NCI-H748 (cell line): Measurements from ENCODE around the gene MYLK2.
"Not testable (repeated sequence)": the region's sequence is repeated elsewhere in the genome, so short reads cannot be mapped to it uniquely, and the experiment has no call there.

Experiments
- DNase-seq: peaks from one replicate; lab custom pipeline; 2025; ENCODE audit not compliant: unreplicated experiment; lab: John Stamatoyannopoulos, UW

Gene MYLK2

DNA sequence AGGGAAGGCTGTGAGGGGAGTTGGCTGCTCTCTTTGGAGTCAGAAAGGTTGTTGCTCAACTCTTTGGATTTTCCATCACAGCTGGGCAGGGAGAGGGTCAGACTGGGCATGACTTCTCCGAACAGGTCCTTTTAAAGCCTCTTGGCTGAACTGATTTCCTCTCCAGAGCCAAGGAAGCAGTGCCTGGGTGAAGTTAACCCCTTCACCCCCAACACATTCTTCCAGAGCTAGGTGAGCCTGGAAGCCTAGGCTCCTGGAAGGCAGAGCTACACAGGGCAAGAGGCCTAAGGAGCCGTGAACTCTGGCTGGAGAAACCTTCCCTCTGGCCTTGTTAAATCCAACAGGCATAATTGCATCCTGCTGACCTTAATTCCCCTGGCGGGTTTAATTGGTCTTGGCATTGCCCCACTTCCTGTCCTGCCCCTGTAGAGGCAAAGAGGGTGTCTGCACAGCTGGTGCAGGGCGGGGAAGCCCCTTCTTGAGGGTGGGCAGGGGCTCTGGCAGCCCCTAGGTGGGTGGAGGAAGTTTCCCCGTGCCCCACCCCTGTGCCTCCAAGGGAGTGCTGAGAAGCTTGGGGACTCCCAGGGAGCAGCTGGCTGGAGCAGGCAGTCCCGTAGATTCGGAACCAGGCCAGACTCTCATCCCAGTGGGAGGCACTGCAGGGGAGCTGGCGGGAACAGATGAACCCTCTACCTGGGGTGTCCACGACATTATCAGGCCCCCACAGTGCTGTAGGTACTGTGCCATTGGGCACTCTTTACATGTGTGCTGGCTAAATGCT lies 3.6 kb upstream of the MYLK2 start:
- peak; percentile 15 for DNase-seq

DNA sequence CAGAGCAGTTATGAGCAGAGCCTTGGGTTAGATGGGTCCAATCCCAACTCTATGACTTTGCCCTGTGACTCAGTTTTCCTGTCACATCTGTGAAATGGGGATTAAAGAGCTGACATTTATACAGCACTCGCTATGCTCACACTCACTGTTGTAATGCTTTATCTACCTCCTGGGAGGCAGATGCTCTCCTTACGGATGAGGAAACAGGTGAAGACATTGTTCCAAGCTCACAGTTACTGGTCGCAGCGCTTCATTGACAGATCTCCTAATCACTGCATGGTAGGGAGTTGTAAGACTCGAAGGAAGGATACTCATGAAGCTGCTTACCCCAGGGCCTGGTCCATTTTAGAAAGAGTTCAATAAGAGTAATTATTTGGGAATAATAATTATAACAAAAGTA lies 2.9 kb upstream of the MYLK2 start:
- DNase-seq: no peak

DNA sequence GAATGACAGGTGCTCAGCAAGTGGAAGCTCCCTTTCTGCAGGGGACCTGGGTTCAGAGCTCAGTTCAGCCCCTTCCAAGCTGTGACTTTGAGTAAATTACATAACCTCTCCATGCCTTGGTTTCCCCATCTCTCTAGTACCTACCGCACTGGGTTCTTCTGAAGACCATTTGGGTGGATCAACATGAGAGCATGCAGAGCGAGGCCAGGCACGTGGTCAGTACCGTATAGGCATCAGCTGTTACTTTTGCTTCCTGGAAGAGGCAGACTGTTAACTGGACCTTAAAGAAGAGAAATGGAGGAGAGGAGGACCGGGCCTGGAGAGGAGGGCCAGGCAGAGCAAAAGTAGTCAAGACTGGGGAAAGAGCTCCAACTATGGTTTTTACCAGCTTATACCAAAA lies 1.7 kb upstream of the MYLK2 start:
- DNase-seq: no peak

DNA sequence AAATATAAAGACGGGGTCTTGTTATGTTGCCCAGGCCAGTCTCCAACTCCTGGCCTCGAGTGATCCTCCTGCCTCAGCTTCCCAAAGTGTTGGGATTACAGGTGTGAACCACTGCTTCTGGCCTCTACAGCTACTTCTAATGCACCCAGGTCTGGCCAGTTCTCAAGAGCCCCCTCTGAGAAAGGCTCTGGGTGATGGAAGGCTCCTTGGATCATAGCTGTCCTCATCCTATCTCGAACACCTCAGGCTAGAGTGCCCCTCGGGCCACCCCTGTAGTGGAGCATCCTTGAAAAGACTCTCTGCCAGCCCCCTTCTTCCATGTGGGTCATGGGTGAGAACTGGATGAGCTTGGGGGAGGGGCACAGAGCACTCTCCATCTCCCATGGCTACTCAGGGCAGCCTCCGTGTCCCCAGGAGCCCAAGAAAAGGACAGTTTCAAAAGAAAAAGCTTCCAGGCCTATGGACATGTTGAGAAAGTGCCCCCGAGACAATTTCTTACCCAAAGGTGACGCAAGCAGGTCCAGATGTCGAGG lies 714 bp upstream of the MYLK2 start:
- DNase-seq: no peak

- DNase-seq: no peak
Observed at GRCh38 chr20:31820228-31820627, 1.1 kb downstream of the MYLK2 start.

- no peak for DNase-seq
Observed at GRCh38 chr20:31821427-31821826, 2.3 kb downstream of the MYLK2 start.

DNA sequence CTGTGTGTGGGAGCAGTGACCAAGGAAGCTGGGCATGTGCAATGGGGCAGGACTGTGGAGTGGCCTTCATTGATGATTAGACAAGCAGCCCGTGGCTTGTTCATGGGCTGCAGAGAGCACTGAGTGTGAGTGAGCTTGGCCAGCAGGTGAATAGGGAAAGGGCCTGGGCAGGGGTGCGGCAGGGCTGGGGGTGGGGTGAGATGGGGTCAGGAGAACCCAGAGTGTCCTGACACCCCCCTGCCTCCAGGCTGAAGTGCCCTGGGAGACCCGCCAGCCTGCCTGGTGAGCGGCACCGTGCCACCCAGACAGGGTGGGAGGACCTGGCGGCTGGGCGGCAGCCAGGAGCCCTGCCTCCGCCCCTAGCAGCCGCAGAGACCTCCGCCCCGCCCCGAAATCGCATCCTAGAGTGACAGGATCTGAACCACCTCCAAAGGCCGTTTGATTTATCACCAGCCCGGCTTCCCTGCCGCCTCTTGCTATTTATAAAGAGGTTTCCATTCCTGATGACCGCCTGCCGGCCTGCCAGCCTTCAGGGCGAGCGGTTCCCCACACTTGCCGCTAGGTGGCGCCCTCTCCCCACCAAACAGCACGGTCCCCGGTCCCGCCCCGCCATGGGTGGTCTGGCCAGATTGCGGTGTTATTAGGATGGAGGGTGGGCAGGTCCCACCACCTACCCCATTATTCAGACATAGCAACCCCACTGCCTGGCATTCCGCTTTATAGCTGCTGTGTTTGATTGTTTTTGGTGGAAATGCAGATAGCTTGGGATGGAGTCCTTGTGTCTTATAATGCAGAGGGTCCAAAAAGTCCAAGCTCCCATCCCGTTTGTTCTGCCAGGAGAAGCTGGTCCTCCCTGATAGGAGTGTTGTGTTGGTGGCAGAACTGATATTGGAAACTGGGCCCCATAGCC lies 3.5 kb downstream of the MYLK2 start:
- peak; percentile 82 for DNase-seq

DNA sequence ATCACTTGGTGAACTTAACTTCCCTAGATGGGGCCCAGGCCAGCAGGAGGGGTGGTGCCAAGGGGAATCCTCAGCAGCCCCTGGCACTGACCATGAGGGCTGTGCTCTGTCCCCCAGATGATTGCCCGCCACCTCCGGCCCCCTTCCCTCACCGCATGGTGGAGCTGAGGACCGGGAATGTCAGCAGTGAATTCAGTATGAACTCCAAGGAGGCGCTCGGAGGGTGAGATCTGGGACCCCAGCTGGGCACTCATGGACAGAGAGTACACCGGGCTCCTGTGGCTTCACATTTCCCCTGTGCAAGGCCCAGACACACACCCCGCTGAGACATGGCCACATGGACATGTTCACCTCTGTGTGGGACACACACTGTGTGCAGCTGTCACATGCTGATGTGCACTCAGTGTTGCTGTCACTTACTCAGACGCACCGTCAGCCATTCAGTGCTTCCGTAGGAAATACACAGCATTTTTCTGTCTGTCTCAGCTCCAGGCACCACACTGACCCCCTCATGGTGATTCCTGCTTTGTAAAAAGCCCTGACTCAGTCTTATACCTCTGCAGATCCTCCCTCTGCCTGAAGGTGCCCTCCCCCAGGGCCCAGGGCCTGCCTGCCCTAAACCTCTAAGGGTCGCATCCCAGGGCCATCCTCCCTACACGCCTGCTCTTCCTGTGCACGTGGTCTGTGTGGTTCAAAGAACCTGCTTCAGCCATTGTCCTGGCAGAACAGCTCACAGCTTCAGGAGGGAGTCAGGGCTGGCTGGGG lies 4.4 kb downstream of the MYLK2 start:
- no peak for DNase-seq

GRCh38 chr20:31824125-31824485 lies 4.9 kb downstream of the MYLK2 start:
- DNase-seq: no peak

GRCh38 chr20:31824554-31825313 lies 5.6 kb downstream of the MYLK2 start:
- no peak for DNase-seq

DNA sequence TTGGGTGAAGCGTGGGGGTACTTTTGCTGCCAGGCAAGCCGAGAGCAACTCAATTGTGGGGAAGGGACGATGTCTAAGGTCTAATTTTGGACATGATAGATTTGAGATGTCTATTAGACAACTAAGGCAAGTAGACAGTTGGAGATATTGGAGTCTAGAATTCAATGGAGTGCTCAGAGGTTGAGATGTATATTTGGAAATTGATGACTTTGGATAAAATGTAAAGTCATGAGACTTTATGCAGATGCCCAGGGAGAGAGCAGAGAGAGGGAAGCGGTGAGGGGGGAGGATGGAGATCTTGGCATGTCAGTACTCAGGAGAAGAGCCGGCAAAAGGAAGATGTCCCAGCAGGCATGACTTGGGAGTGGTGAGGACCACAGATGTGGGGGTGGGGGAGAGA lies 6.9 kb downstream of the MYLK2 start:
- DNase-seq: no peak

DNA sequence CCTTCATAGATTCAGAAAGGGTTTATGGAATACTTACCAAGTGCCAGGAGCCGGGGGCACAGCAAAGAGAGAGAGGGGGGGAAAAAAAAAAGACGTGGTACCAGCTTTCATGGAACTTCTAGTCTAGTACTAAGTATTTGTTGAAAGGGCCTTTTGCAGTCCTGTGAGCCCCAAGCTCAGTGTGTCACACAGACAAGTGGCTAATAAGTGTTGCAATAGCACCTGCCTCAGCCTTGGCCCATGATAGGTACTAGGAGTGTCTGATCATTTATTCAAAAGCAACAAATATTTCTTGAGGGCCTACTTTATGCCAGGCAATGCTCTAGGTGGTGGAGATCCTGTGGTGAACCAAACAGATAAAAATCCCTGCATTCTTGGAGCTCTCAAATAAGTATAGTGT lies 7.9 kb downstream of the MYLK2 start:
- no peak for DNase-seq

DNA sequence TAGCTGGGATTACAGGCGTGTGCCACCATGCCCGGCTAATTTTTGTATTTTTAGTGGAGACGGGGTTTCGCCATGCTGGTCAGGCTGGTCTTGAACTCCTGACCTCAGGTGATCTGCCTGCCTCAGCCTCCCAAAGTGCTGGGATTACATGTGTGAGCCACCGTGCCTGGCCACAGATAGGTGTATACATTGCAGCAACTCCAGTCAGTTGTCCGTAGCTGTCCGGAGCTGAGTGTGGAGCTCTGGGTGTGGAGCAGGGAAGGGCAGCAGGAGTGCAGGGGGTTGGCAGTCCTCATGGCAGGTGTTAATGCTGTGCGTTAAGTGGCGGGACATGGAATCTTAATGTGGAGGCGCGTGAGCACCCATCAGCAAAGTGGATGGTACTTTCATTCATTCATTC lies 8.9 kb downstream of the MYLK2 start:
- not testable (repeated sequence) for DNase-seq

DNA sequence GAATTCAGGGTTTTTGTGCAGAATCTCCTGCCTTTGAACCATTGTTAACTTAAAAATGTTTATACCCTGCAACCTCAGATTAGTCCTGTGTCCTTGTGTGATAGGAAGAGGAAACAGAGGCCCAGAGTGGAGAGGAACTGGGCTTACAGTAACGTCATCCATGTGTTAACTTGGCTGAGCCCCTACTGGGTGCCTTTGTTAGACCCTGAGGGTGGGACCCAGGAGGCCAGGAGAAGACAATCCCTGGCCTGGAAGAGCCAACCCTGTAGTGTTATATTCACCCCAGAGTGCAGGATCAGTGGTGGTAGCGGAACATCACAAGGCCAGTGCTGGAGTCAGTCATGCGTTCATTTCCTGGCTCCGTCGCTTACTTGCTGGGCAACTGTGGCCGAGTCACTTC lies 10.6 kb downstream of the MYLK2 start:
- no peak for DNase-seq

GRCh38 chr20:31830406-31830981 lies 11.3 kb downstream of the MYLK2 start:
- no peak for DNase-seq

- no peak for DNase-seq
Observed at GRCh38 chr20:31831211-31831610, 12.1 kb downstream of the MYLK2 start.

DNA sequence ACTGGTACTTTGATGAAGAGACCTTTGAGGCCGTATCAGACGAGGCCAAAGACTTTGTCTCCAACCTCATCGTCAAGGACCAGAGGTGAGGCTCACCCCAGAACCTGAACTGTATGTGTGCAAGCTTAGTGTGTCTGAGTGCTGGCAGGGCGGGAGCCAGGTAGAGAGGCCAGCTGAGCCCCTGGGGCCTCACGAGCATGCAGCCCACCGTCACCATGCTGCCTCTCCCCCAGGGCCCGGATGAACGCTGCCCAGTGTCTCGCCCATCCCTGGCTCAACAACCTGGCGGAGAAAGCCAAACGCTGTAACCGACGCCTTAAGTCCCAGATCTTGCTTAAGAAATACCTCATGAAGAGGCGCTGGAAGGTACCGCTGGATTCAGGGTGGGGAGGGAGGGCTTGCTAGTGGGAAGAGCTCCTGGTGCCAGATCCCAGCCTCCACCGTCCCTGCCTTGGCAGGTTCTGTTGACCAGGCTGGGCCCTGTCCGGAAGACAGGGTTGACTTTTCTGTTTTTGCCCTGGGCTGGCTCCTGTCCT lies 12.7 kb downstream of the MYLK2 start:
- no peak for DNase-seq

- peak; percentile 41 for DNase-seq
Observed at GRCh38 chr20:31833130-31833930, 14.2 kb downstream of the MYLK2 start.

GRCh38 chr20:31833931-31834521 lies 14.9 kb downstream of the MYLK2 start:
- no peak for DNase-seq
